Prostate gland (tissue), 2 donors: ENCODE data around the gene C9.

Experiments
- POLR2A ChIP-seq: fragments of 450-650 bp; IDR thresholded peaks from one replicate; pipeline ENCODE4 v1.6.1; 2016; ENCODE audit warnings: antibody characterized with exemption, mild to moderate bottlenecking
- TF ChIP-seq, protein P1 (sequence below), 4 experiments: fragments of 200-600 bp in 2 of 4; fragments of 450-650 bp in 2 of 4; sonication (generic) in 2 of 4; IDR thresholded peaks; 1 replicate in 3 of 4; 2 replicates in 1 of 4; pipeline ENCODE4 v1.5.1; 2016 to 2019; ENCODE audit warnings: antibody characterized with exemption in 4 of 4, mild to moderate bottlenecking in 2 of 4, moderate library complexity in 2 of 4

DNA sequence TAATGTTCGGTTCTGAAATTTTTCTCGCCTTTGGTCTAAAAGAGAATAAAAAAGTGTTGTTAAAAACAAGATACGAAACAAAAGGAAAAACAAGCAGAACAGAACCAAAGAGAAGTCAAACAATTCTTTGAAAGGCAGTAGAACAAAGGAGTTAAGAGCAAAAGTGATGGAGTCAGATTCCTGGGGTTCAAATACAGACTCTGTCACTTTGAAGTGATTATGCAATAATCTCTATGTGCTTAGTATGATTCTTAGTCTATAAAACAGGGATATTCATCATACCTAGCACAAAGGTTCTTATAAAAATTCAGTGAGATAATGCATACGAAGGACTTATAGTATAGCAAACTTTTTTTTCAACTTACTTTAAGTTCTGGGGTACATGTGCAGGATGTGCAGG, 48.3 kb downstream of the C9 start:
- TF ChIP-seq, protein P1, sequence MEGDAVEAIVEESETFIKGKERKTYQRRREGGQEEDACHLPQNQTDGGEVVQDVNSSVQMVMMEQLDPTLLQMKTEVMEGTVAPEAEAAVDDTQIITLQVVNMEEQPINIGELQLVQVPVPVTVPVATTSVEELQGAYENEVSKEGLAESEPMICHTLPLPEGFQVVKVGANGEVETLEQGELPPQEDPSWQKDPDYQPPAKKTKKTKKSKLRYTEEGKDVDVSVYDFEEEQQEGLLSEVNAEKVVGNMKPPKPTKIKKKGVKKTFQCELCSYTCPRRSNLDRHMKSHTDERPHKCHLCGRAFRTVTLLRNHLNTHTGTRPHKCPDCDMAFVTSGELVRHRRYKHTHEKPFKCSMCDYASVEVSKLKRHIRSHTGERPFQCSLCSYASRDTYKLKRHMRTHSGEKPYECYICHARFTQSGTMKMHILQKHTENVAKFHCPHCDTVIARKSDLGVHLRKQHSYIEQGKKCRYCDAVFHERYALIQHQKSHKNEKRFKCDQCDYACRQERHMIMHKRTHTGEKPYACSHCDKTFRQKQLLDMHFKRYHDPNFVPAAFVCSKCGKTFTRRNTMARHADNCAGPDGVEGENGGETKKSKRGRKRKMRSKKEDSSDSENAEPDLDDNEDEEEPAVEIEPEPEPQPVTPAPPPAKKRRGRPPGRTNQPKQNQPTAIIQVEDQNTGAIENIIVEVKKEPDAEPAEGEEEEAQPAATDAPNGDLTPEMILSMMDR (IDR thresholded peaks at IDR 0.05), result no peak
- TF ChIP-seq POLR2A, result no peak
